ENCODE data around the gene INAVA. TPM values are rescaled to one million over a fixed set of nuclear protein-coding genes. Genes with fewer than 3 reads are reported as not detected.
"Not testable (repeated sequence)": the region's sequence is repeated elsewhere in the genome, so short reads cannot be mapped to it uniquely, and the experiment has no call there.

Gene INAVA
- total RNA-seq, 1 donor from 2014 or later, result 185 TPM

- no peak overlapping the region for H3K4me3 ChIP-seq (ENCODE audit: low read depth, low read length)
- H3K27me3 ChIP-seq (ENCODE audit: control insufficient read depth, insufficient read depth, low read length), result no peaks in the 10 kb centered on the region
- no peak for TF ChIP-seq CTCF (IDR thresholded peaks at IDR 0.05; ENCODE audit: insufficient read depth, low read length, poor library complexity, severe bottlenecking)
- no peaks in the 10 kb centered on the region for H3K36me3 ChIP-seq (ENCODE audit: control insufficient read depth, insufficient read depth, low read length)
- no peak for DNase-seq (ENCODE audit: low read depth)
Observed at GRCh38 chr1:200962631-200963030, 67.9 kb downstream of the INAVA start.

DNA sequence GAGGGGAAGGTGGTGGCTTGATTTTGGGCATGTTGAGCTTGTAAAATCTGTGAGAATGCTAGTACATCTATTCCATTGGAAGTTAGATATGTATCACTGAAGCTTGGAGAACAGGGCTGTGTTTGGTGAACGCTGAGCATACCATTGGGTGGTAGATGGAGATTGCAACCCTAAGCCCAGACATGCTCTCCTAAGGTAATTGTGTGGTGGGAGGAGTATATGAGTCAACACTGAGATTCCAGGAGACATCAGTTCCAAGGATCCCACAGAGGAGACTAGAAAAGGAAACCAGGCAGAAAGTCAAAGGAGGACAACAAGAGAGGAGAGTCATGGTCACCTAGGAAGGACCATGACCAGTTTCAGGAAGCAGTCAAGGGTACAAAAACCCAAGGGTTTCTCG lies 68.4 kb downstream of the INAVA start:
- DNase-seq (ENCODE audit: low read depth), result no peak
- Histone ChIP-seq H3K4me3 (ENCODE audit: low read depth, low read length) (no peak overlapping the region), H3K27me3 (ENCODE audit: control insufficient read depth, insufficient read depth, low read length) (no peaks in the 10 kb centered on the region), H3K36me3 (ENCODE audit: control insufficient read depth, insufficient read depth, low read length) (no peaks in the 10 kb centered on the region)
- no peak for TF ChIP-seq CTCF (IDR thresholded peaks at IDR 0.05; ENCODE audit: insufficient read depth, low read length, poor library complexity, severe bottlenecking)

DNA sequence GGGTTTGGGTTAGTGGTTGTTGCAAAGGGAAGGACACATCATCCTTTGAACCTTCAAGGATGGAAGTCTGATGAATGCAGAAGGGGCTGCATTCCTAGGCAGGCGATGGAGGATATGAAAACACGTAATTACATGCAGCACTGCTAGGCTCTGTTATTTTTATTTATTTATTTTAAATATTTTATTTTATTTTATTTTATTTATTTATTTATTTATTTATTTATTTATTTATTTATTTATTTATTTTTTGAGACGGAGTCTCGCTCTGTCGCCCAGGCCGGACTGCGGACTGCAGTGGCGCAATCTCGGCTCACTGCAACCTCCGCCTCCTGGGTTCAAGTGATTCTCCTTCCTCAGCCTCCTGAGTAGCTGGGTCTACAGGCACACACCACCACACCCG lies 69.2 kb downstream of the INAVA start:
- not testable (repeated sequence) for DNase-seq (ENCODE audit: low read depth); H3K4me3 ChIP-seq (ENCODE audit: low read depth, low read length); H3K27me3 ChIP-seq (ENCODE audit: control insufficient read depth, insufficient read depth, low read length); H3K36me3 ChIP-seq (ENCODE audit: control insufficient read depth, insufficient read depth, low read length)

Other genes with a start within 250 kb of the INAVA start
- gene DDX59, start 225.0 kb upstream of the INAVA start, total RNA-seq, result 14.3 and 23.7 TPM in 2 replicates
- 31.9 TPM in 2 replicates for gene CAMSAP2, start 156.0 kb upstream of the INAVA start, total RNA-seq
- not detected in 2 replicates for gene GPR25, start 21.9 kb upstream of the INAVA start, total RNA-seq
- gene KIF21B, start 128.8 kb downstream of the INAVA start, total RNA-seq, result 17.6 and 18.4 TPM in 2 replicates
- gene CACNA1S, start 217.5 kb downstream of the INAVA start, total RNA-seq, result not detected in 2 replicates
- gene ASCL5, start 232.3 kb downstream of the INAVA start, total RNA-seq, result not detected in 2 replicates

Measured in kidney epithelial cell (primary cell).